Right ventricle myocardium inferior (tissue), 1 donor: Measurements from ENCODE around the gene DTX2. TPM values are rescaled to one million over a fixed set of nuclear protein-coding genes. Genes with fewer than 3 reads are reported as not detected.
A peak's percentile ranks its signal among the peaks of the same experiment; 100 is the strongest.
"Not testable (repeated sequence)": the region's sequence is repeated elsewhere in the genome, so short reads cannot be mapped to it uniquely, and the experiment has no call there.

Experiments used
- ATAC-seq: fragments of 200-7000 bp; cut with Tn5 transposase; one replicate; pipeline ENCODE4 v1.9.1; 2020; ENCODE audit warnings: mild to moderate bottlenecking, moderate library complexity
- DNase-seq: peaks from one replicate; pipeline ENCODE4 v3.0.0; 2021; ENCODE audit errors: missing footprints
- intact Hi-C: fragments of 100-400 bp; cut with DNase I; formaldehyde crosslinking; loops from one replicate; pipeline ENCODE4 v1.11.0; 2022
- total RNA-seq: library from RNA; stranded (reverse); fragmentation: NEBNext Ultra II Directional; extraction: Animal tissue kit (Norgen Biotek cat#: 25700); gene quantifications from one replicate; pipeline ENCODE4 v1.2.1, GENCODE V29; 2021
- donor health status: DM: no; HTN: yes; CAD: no; lungs with severe emphysema.

DTX2 gene
- total RNA-seq, 1 donor from 2014 or later = 8.0 TPM

- DNase-seq, intact Hi-C loops, ATAC-seq: not testable (repeated sequence)
These were observed 19.1 kb downstream of the DTX2 start for GRCh38 chr7:76480403-76481253.

GRCh38 chr7:76482660-76483059 lies 21.2 kb downstream of the DTX2 start:
- DNase-seq = peak; percentile 30
- ATAC-seq, intact Hi-C loops: not testable (repeated sequence)

GRCh38 chr7:76483081-76483480 lies 21.6 kb downstream of the DTX2 start:
- DNase-seq, ATAC-seq, intact Hi-C loops: not testable (repeated sequence)

- intact Hi-C loops, DNase-seq, ATAC-seq: not testable (repeated sequence)
These were observed 22.9 kb downstream of the DTX2 start for GRCh38 chr7:76484456-76484855.

- intact Hi-C loops, DNase-seq: not testable (repeated sequence)
- peak; percentile 66 for ATAC-seq
These were observed 24.5 kb downstream of the DTX2 start for GRCh38 chr7:76485822-76486610.

GRCh38 chr7:76486618-76487017 lies 25.1 kb downstream of the DTX2 start:
- intact Hi-C loops, DNase-seq, ATAC-seq: not testable (repeated sequence)

GRCh38 chr7:76487969-76488368 lies 26.5 kb downstream of the DTX2 start:
- DNase-seq, intact Hi-C loops: not testable (repeated sequence)
- ATAC-seq = peak; percentile 29

- DNase-seq, ATAC-seq: not testable (repeated sequence)
- intact Hi-C loops = loop anchor here (10.0 kb wide), 1 partner anchor 503 kb away; no protein-coding TSS in a partner anchor
These were observed 30.6 kb downstream of the DTX2 start for GRCh38 chr7:76492139-76492538.

- not testable (repeated sequence) for ATAC-seq
- intact Hi-C loops = loop anchor here (10.0 kb wide), 1 partner anchor 499 kb away; no protein-coding TSS in a partner anchor
- DNase-seq = peak; percentile 60
These were observed 34.2 kb downstream of the DTX2 start for GRCh38 chr7:76495717-76496116.

- ATAC-seq, DNase-seq: not testable (repeated sequence)
- intact Hi-C loops = loop anchor here (10.0 kb wide), 1 partner anchor 497 kb away; no protein-coding TSS in a partner anchor
These were observed 36.5 kb downstream of the DTX2 start for GRCh38 chr7:76497918-76498582.

- intact Hi-C loops = loop anchor here (10.0 kb wide), 1 partner anchor 496 kb away; no protein-coding TSS in a partner anchor
- ATAC-seq, DNase-seq: not testable (repeated sequence)
These were observed 37.2 kb downstream of the DTX2 start for GRCh38 chr7:76498583-76499200.

- intact Hi-C loops = loop anchor here (10.0 kb wide), 1 partner anchor 495 kb away; no protein-coding TSS in a partner anchor
- DNase-seq, ATAC-seq: not testable (repeated sequence)
These were observed 37.9 kb downstream of the DTX2 start for GRCh38 chr7:76499201-76499923.

GRCh38 chr7:76499924-76500241 lies 38.4 kb downstream of the DTX2 start:
- peak; percentile 36 for ATAC-seq
- intact Hi-C loops = loop anchor here (10.0 kb wide), 1 partner anchor 495 kb away; no protein-coding TSS in a partner anchor
- DNase-seq = not testable (repeated sequence)

- ATAC-seq, intact Hi-C loops, DNase-seq: not testable (repeated sequence)
These were observed 40.7 kb downstream of the DTX2 start for GRCh38 chr7:76502224-76502623.

GRCh38 chr7:76502836-76503235 lies 41.3 kb downstream of the DTX2 start:
- ATAC-seq, intact Hi-C loops: not testable (repeated sequence)
- DNase-seq = peak; percentile 50

GRCh38 chr7:76503244-76503643 lies 41.7 kb downstream of the DTX2 start:
- DNase-seq, ATAC-seq, intact Hi-C loops: not testable (repeated sequence)
